Activated CD4-positive, CD25-positive, alpha-beta regulatory T cell treated with anti-CD3 and anti-CD28 coated beads, Interleukin-2, amount 50 U/mL, for 72 hours (primary cell): ENCODE measurements around the gene FDXR.

Source experiments
- DNase-seq: peaks from one replicate; pipeline ENCODE4 v3.0.0; 2021

The FDXR gene

DNA sequence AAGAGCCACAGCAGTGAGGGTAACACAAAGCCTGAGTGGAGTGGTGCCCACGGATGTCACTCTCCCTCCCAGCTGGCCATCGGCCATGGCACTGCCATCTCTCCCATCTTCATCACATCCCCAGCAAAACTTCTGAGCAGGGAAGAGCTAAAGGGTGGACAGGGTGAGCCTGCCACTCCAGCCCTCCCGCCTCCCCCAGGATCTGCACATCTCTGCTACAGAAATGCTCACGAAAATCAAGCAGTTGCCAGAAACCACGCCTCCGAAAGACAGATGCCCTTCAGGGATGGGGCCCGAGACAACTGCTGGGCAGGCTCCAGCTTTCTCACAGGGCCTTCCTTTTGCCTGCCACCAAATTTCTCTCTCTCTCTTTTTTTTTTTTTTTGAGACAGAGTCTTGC lies 16.7 kb downstream of the FDXR start:
- DNase-seq: no peak

DNA sequence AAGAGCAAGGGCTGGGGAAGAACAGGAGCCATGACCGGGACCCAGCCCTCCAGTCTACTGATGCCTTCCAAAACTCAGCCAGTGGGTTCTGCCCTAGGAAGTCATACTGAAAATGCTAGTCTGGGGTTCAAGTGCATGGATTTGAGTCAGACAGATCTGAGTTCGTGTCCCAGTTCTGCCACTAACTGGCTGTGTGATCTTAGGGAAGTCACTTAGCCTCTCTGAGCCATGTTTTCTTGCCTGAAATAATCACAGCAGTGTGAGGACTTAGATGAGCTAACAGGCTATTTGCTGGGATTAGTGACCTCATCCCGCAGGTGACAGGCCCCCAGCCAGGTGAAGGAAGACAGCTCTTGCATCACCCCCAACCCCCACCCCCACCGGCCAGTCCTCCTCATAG lies 17.5 kb downstream of the FDXR start:
- no peak for DNase-seq

DNA sequence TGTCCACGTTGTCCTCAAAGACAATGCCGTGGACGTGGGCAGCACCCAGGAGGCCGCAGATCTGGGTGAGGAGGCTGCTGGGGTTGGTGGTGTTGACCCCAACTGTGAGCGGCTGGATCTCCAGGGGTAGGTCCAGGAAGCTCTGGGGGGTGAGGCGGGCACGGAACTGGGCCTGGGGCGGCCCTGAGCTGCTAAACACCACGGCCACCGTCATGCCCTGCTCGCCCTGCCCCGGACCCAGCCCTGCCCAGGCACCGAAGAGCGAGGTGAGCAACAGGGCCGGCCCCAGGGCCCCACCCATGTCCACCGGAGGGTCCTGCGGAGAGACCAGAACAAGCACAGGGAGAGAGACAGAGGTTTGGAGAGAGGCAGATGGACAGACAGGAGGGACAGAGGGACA lies 18.0 kb downstream of the FDXR start:
- DNase-seq: no peak

DNA sequence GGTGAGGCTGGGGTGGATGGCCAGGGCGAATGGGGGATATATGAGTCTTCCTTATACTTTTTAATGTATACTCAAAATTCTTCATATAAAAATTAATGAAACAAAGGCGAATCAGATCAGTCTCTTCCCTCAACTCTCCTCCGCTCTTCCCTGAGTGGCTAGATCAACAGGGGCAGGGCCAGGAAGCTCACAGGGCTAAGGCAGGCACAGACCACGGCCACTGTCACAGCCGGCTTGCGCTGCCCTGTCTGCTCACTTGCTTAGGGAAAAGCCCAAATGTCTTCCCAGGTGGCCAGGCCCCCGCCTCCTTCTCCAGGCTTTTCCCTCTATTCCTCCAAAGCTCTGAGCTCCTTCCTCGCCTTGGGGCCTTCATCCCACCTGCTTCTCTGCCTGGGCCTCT lies 19.1 kb downstream of the FDXR start:
- no peak for DNase-seq

DNA sequence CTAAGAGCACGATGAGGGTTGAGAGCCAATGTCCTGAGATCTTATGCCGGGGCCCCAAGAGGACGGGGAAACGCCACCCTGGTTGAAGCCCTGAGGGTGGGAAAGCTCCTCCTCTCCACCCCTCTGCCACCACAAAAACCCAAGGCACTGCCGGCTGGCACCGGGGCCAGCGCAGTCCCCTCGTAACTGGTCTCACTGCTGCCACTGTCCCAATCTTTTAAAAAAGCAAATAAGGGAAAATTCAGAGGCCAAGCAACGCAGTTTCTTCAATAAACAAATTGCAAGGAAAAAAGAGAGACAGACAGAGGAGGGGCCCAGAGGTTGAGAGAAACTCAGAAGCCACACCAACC lies 19.8 kb downstream of the FDXR start:
- DNase-seq: no peak

DNA sequence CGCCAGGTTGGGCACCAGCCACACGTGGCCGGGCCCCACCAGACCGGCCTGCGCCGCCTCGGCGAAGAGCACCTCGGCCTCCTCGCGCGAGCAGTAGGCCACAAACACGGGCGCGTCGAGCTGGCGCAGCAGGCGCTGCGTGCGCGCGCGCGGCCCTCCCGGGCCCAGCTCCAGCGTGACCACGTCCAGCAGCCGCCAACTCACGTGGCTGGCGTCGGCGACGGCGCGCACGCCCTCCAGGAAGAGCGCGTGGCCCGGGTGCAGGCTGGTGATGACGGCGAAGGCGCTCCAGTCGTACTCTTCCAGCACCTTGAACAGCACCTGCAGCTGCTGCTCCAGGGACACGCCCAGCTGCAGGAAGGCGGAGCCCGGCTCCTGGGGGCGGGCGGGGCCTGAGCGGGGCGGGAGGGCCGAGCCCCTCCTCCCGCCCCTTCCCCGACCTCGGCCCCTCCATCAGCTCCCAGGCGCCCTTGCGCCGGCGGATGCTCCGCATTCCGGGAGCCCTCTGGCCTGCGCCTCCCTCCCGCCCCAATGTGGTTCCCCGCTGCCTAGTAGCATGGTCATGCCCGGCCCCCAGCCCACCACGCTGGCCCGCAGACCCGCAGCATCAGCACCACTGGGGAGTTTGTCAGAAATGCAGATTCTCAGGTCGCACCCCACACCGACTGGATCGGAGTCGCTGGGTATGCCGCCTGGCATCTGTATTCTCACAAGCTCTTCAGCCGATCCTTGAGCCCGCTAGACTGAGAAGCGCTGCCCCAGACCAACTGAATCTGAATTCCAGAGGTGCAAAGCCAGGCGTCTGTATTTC lies 20.4 kb downstream of the FDXR start:
- no peak for DNase-seq

DNA sequence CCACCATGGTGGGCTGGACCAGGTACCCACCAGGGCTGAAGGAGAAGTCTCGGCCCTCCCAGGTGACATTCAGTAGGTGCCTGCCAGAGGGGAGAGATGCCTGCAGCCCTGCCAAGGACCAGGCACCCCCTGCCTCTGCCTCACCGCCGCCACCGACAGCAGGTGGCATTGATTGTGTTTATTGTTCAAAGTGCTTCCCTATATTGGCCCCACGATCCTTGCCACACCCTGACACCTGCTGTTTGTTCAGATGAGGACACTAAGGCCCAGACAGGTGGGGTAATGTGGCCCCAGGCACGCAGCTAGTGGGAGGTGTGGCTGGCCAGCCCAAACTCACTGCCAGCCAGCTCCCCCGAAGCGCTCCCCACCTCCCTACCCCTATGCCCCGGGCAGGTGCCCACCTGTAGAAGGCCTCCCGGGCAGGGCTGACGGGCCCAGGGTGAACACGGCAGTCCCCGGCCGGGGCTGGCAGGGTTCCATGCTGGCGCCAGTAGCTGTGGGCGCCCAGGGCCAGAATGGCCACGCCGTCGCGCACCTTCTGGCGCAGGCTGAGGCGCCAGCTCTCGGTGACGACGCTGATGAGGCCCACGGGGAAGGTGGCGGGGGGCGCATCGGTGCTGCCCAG lies 21.1 kb downstream of the FDXR start:
- DNase-seq: no peak

DNA sequence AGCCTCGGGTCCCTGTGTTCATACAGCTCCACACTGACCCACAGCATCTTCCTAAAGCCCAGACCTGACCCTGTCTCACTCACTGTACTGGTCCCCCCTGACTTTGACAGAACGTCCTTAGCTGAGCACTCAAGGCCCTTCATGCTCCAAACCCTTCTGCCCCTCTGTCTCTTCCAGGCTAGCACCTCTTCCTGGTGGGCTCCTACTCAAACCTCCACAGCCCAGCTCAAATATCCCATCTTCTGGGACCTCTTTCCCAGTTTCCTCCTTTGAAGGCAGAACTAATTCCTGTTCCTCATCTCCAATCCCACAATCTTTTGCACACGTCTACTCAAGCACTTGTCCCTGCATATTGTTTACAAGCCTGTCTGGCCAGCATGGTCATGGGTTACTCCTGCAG lies 21.9 kb downstream of the FDXR start:
- DNase-seq: no peak

DNA sequence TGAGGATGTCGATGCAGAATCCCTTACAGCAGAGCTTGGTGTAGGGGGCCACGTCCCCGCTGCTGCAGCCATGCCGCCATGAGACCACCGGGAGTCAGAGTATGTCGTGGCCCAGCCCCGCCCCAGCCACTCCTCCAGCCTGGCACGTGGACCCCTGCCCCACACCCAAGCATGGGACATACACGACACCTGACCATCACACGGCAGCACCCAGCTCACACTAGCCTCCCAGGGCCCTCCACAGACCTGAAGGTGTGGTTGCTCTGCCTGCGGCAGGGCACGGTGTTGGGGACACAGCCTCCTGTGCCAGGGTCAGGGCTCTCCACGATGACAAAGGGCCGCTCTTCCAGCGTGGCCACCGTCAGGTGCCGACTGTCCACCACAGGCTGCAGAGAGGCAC lies 22.5 kb downstream of the FDXR start:
- DNase-seq: no peak

DNA sequence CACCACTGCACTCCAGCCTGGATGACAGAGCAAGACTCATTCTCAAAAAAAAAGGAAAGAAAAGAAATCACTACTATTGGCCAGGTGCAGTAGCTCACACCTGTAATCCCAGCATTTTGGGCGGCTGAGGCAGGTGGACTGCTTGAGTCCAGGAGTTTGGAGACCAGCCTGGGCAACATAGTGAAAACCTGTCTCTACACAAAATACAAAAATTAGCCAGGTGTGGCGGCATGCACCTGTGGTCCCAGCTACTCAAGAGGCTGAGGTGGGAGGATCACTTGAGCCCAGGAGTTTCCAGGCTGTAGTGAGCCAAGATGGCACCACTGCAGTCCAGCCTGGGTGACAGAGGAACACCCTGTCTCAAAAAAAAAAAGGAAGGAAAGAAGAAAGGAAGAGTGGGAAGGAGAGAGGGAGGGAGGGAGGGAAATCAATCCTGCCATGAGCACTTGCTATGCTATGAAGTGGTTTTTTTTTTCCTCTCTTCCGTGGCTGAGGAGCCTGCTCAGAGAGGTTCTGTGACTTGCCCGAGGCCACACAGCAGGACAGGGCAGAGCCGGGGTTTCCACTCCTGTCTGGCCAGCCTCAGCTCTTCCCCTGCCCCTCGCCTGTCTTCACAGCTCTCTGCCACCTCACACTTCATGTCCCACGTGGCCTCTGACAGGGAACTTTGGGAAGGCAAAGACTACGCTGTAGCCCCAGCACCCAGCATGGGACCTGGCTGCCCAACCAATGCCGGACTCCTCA lies 24.0 kb downstream of the FDXR start:
- no peak for DNase-seq

DNA sequence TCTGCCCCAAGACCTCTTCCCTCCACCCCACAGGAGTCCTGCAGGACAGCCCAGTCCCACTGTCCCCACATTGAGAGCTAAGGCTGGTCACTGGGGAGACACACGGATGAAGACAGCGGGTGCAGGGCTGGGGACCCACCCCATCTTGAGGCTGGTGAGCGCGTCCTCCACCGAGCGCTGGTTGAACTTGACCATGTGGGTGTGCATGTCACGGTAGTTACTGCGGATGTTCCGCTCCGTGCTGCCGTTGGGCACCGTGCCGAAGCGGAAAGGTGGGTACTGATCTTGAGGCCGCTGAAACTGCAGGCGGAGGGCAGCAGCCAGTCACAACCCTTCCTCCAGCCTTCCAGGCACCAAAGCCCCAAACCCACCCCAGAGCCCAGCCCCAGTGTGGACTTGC lies 26.2 kb downstream of the FDXR start:
- no peak for DNase-seq

DNA sequence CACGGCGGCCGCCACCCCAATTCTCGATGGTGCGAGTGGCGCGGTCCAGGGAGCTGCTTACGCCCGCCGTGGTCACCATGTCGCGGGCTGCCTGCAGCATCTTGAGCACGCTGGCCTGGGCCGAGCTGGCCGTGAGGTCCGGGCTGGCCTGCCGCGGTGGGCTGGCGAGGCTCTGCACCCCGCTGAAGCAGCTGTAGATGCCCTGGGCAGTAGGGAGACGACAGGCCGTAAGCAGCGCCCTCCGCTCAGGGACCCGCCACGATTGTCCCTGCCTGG lies 29.5 kb downstream of the FDXR start:
- DNase-seq: no peak

DNA sequence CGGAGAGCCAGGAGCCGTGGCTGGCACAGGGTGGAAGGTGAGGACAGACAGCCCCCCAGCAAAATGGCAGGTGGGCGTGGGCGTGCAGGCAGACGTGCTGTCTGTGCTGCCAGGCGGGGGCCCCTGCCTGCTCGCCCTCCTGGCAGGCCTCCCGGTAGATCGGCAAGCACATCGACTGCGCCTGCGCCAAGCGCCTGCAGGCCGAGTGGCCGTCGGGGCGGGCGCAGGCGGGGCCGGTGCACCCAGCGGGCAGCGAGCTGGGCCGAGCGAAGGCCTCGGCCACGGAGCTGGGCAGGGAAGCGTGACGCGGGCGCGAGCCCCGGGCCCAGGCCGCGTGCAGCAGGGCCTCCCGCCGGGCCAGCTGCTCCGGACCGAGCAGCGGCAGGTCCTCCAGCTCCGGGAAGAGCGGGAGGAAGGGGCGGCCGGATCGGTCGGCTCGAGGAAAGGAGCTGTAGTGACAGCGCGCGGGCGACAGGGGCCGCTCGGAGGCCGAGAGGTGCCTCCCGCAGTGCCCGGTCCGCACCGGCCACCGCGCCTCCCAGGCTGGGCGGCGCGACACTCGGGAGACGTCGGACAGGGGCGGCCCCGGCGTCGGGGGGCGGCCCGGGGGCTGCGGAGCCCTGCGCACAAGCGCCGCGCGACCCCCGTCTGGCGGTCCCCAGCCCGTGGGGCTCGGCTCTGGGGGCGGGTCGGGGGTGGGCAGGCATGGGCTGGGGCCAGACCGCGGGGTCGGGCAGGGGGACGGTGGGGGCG lies 30.0 kb downstream of the FDXR start:
- no peak for DNase-seq

DNA sequence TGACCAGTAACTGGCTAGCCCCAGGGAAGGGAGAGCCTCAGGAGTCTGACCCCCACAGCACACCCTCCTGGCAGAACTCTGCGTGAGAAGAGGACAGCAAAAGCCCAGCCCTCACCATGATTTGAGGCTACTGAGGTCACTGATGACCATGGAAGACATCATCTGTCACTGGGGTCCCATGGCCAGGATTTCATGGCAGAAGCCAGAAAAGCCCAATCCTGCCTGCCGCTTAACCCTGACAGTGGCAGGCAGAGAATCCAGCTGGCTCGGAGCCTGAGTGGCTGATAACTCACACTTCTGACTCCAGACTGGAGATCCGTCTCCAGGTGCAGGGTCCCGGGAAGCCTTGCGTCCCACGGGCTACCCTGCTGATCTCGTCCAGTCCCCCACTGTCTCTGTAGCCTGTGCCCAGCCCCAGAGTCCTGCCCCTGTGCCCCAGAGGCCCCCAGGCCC lies 30.6 kb downstream of the FDXR start:
- no peak for DNase-seq

DNA sequence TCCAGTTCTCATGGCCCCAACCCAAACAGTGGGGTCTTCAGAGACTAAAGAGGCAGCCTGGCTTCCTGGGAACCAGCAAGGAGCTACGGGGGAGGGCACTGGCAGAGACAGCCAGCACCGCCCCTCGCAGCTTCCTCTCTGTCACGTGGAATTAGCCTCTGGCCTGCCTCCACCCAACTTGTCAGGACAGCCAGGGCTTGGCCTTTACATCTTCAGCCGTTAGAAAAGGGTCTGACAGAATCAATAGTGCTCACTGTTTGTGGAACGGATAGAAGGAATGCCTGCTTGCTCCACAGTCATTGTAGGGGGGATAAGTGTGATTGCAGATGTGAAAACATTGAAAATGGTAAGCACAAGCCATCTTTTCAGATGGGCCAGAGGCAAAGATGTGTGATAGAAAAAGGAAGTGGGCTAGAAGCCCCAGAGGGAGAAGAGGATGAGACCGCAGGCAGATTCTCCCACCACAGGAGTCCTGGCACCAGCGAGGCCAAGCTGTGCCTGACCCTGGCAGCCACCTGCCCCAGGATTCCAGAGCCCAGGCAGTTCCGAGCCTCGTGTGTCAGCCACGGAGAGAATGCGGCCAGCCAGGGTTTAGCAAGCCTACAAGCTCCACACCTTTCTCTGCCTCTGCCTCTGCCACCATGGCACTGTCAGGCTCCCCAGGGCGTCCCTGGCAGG lies 31.7 kb downstream of the FDXR start:
- DNase-seq: no peak

DNA sequence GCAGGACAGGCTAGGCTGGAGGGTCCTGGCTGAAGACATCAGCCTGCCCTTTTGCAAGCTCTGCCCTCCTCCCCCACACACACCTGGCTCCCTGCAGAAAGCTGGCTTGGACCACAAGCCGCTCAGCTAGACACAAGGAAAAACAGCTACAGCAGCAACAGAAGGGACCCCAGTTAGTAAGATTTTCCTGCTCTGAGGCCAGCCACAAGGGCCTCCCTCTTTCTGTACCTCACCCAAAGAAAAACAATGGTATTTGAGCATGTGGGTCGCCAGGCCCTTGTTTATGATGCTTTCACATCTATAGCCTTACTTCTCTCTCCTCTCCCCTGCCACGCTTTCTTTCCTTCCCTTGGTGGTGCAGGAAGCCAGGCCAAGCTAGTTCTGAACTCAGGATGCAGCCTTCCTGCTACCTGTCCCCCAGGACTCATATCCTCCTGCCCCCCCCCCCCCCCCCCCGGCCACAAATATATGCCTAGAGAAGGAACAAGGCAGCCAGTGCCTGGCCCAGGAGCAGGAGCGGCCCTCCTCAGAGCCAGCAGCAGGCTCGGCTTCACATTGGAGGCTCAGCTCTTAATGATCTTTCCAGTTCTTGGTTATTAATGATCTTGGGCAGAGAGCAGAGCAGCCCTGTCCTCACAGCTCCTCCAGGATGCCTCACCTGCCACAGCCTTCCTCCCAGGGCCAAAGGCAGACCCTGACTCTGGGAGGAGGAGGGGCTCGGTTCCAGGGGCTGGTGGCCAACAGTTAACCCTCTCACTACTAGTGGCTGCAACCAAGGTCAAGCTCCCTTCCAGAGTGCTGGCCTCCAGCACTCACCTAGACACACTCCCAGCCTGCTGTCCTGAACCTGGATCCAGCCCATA lies 32.6 kb downstream of the FDXR start:
- no peak for DNase-seq

DNA sequence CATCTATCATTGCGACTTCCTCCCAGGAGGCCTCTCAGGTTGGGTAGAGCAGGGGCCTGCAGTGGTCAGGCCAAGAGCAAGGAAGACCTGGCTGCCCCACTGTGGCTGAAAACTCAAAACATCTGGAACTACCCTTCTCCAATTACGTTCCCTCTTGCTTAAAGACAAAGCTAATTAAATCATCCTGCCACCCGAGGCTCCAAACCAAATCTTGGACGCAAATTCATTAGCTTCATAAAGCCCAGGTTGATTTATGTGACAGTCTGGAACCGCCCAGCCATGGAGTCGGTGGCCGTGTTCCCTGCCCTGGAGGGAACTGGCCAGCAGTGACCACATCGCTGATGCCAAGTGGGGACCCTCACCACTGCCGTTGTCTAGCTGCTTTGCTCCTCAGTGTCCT lies 34.5 kb downstream of the FDXR start:
- DNase-seq: no peak

DNA sequence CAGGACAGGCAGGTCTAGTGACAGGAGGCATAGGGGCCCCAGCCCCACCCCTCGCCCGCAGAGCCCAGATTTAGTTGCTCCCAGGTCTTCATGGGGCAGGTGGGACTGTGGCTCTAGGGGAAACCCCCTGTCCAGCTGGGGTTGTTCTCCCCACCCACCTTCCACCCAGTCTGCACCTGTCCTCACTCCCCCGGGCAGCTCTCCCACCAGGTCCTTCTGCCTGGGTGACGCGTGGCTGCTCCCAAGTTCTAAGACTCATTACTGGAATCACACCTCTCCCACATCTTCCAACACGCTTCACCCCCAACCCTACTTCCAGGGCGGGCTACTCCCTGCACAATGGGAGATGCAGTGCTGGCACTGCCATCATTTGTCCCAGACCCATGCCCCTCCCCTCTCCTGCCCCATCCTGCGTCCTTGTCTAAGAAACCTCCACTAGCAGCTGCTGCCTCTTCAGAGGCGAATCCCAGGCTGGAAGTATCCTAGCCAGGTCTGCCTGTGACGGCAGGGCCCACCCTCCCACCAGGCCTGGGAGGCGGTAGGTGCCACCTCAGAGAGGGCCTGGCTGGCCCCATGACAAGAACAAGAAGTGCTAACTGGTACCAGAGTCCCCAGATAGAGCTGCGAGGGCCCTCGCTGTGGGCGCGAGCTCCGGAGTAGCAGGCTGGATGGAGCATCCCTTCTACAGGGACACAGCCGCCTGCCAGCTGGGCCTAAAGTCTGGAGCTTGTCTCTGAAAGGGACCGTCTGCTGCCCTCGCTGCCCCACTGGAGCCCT lies 35.9 kb downstream of the FDXR start:
- no peak for DNase-seq

DNA sequence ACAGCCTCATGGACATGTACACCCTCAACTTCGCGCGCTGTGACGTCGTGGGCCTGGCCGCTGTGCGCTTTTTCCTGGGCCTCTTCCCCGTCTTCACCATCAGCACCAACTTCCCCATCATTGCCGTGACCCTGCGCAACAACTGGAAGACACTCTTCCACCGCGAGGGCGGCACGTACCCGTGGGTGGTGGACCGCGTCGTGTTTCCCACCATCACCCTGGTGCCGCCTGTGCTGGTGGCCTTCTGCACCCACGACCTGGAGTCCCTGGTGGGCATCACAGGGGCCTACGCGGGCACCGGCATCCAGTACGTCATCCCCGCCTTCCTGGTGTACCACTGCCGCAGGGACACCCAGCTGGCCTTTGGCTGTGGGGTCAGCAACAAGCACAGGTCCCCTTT lies 36.6 kb downstream of the FDXR start:
- DNase-seq: no peak

DNA sequence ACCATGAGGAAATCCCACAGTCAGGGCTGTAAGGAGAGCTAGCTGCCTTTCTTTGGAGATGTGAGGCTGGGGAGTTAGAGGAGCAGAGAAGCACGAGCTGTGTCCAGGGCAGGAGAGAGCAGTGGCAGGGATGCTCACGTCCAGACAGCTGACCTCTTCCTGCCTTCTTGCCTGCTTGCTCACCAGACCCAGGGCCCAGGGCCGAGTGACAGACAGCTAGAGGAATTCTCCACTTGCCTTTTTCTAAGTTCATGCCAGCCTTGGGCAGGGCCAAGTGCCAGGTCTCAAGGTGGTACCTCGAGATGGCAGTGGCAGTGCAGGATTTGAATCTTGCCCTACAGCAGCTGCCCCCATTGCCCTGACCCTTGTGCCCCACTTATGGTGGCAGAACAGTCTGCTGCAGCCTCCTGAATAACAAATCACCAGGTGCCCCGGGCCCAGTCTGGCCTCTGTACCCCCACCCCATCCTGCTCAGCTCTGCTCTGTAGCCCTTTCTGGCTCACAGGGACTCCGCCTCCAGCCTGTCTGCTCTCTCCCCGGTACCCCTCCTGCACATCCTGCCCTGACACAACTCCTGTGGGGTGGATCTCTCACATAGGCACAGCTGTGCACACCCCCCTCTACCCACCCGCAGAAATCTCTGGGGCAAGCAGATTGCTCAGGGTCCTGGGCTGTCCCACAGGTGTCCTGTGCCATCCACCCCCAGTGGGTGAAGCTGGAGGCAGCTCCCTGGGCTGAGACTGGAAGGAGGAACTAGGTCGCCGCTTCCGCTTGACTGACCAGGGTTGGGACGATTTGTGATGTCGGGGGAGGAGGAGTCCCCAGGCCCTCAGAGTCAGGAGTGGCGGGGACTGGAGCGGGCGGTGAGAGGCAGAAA lies 39.1 kb downstream of the FDXR start:
- DNase-seq: no peak
